Neural progenitor cell (in vitro differentiated cells): Measurements from ENCODE around the gene HDAC4. TPM values are rescaled to one million over a fixed set of nuclear protein-coding genes. Genes with fewer than 3 reads are reported as not detected.

Source experiments
- DNase-seq: peaks from one replicate; pipeline ENCODE4 v3.0.0-alpha.2; 2016; ENCODE audit warnings: low spot score
- H2AFZ ChIP-seq: fragments of 200-600 bp; sonication (generic); replicated peaks from 2 replicates; pipeline ENCODE4 v1.6.1; 2016; ENCODE audit warnings: antibody characterized with exemption
- H3F3A ChIP-seq: fragments of 200-600 bp; sonication (generic); 2 replicates; pipeline ENCODE4 v1.6.1; 2016; ENCODE audit warnings: antibody characterized with exemption, low read depth
- H3K27ac ChIP-seq: fragments of 200-600 bp; sonication (generic); 2 replicates; pipeline ENCODE4 v1.5.1; 2016; ENCODE audit warnings: mild to moderate bottlenecking
- H3K27me3 ChIP-seq: fragments of 200-600 bp; sonication (generic); 2 replicates; pipeline ENCODE4 v1.6.1; 2016; ENCODE audit warnings: mild to moderate bottlenecking, moderate library complexity
- H3K36me3 ChIP-seq: fragments of 200-600 bp; sonication (generic); 2 replicates; pipeline ENCODE4 v1.5.1; 2016
- H3K4me1 ChIP-seq: fragments of 200-600 bp; sonication (generic); 2 replicates; pipeline ENCODE4 v1.6.1; 2016; ENCODE audit warnings: mixed run types
- H3K4me2 ChIP-seq: fragments of 200-600 bp; sonication (generic); 2 replicates; pipeline ENCODE4 v1.6.1; 2016
- H3K4me3 ChIP-seq: fragments of 200-600 bp; sonication (generic); 2 replicates; pipeline ENCODE4 v1.5.1; 2016
- H3K79me2 ChIP-seq: fragments of 200-600 bp; sonication (generic); 2 replicates; pipeline ENCODE4 v1.6.1; 2016; ENCODE audit warnings: low read depth
- H3K9ac ChIP-seq: fragments of 200-600 bp; sonication (generic); 2 replicates; pipeline ENCODE4 v1.6.1; 2016
- H3K9me3 ChIP-seq: fragments of 200-600 bp; sonication (generic); 2 replicates; pipeline ENCODE4 v1.5.1; 2016; ENCODE audit warnings: low read depth
- H4K20me1 ChIP-seq: fragments of 200-600 bp; sonication (generic); 2 replicates; pipeline ENCODE4 v1.6.1; 2016; ENCODE audit warnings: low read depth
- H3K27ac Mint-ChIP-seq: 3 replicates; pipeline ENCODE4 v1.8.0; 2021; ENCODE audit warnings: mixed read lengths
- H3K27me3 Mint-ChIP-seq: 2 replicates; pipeline ENCODE4 v1.8.0; 2022; ENCODE audit warnings: low read depth, mild to moderate bottlenecking, inconsistent platforms, moderate library complexity, mixed read lengths; ENCODE audit not compliant: insufficient read depth
- H3K36me3 Mint-ChIP-seq: 3 replicates; pipeline ENCODE4 v1.8.0; 2021; ENCODE audit warnings: mixed read lengths
- H3K4me1 Mint-ChIP-seq: 3 replicates; pipeline ENCODE4 v1.8.0; 2021; ENCODE audit warnings: mixed read lengths
- H3K4me3 Mint-ChIP-seq: 3 replicates; pipeline ENCODE4 v1.8.0; 2021; ENCODE audit warnings: mild to moderate bottlenecking, moderate library complexity, mixed read lengths
- H3K9me3 Mint-ChIP-seq: 3 replicates; pipeline ENCODE4 v1.8.0; 2020; ENCODE audit warnings: mixed read lengths
- CTCF ChIP-seq: fragments of 200-600 bp; sonication (generic); IDR thresholded peaks from 2 replicates; pipeline ENCODE4 v1.5.1; 2017; ENCODE audit warnings: antibody characterized with exemption, mild to moderate bottlenecking
- EZH2 ChIP-seq: fragments of 200-600 bp; sonication (generic); IDR thresholded peaks from 2 replicates; pipeline ENCODE4 v1.6.1; 2017; ENCODE audit warnings: antibody characterized with exemption, mild to moderate bottlenecking, moderate library complexity
- EZH2phosphoT487 ChIP-seq: fragments of 200-600 bp; sonication (generic); IDR thresholded peaks from 2 replicates; pipeline ENCODE4 v1.6.1; 2017; ENCODE audit warnings: antibody characterized with exemption
- total RNA-seq: library from RNA; depleted of rRNA; stranded (reverse); fragments of >200 nt; gene quantifications from 2 replicates; pipeline ENCODE4 v1.2.3, GENCODE V29; 2015; ENCODE audit warnings: low replicate concordance

HDAC4 gene
- total RNA-seq, 1 donor from 2014 or later = 36.0 TPM

- H3K4me3 Mint-ChIP-seq = no peak overlapping the region
- no peaks in the 10 kb centered on the region for H3K9me3 Mint-ChIP-seq
- Histone ChIP-seq H3K4me2 (no peak overlapping the region), H3K4me1 (no peaks in the 10 kb centered on the region), H2AFZ (no peak overlapping the region), H3K9me3 (no peaks in the 10 kb centered on the region), H4K20me1 (no peaks in the 10 kb centered on the region), H3K9ac (no peak overlapping the region), H3F3A (peaks cover 6% of the 10 kb centered on the region), H3K4me3 (no peak overlapping the region), H3K36me3 (no peaks in the 10 kb centered on the region), H3K27me3 (no peaks in the 10 kb centered on the region), H3K27ac (no peak overlapping the region), H3K79me2 (no peaks in the 10 kb centered on the region)
- peaks cover 26% of the 10 kb centered on the region for H3K36me3 Mint-ChIP-seq
- H3K27me3 Mint-ChIP-seq = peaks cover 4% of the 10 kb centered on the region
- TF ChIP-seq EZH2 = no peak
- no peak for TF ChIP-seq EZH2phosphoT487
- no peak for TF ChIP-seq CTCF
- no peak for DNase-seq
- H3K4me1 Mint-ChIP-seq = no peaks in the 10 kb centered on the region
- peak overlapping the region; percentile 14 for H3K27ac Mint-ChIP-seq
These were observed 254.7 kb downstream of the HDAC4 start for GRCh38 chr2:239146011-239146641.

GRCh38 chr2:239145601-239146000 lies 255.2 kb downstream of the HDAC4 start:
- Histone ChIP-seq H3K9ac (no peak overlapping the region), H3K4me2 (no peak overlapping the region), H3K79me2 (no peaks in the 10 kb centered on the region), H3K27ac (no peak overlapping the region), H3K9me3 (no peaks in the 10 kb centered on the region), H2AFZ (no peak overlapping the region), H3K27me3 (no peaks in the 10 kb centered on the region), H3K4me1 (no peaks in the 10 kb centered on the region), H3K36me3 (no peaks in the 10 kb centered on the region), H4K20me1 (no peaks in the 10 kb centered on the region), H3K4me3 (no peak overlapping the region), H3F3A (peaks cover 6% of the 10 kb centered on the region)
- Mint-ChIP-seq H3K27ac (no peak overlapping the region), H3K4me3 (no peak overlapping the region), H3K27me3 (peaks cover 4% of the 10 kb centered on the region), H3K4me1 (no peaks in the 10 kb centered on the region), H3K36me3 (peaks cover 26% of the 10 kb centered on the region), H3K9me3 (no peaks in the 10 kb centered on the region)
- TF ChIP-seq EZH2phosphoT487 = no peak
- no peak for TF ChIP-seq CTCF
- no peak for TF ChIP-seq EZH2
- no peak for DNase-seq

GRCh38 chr2:239145106-239145505 lies 255.7 kb downstream of the HDAC4 start:
- no peak for DNase-seq
- peaks cover 4% of the 10 kb centered on the region for H3K27me3 Mint-ChIP-seq
- Histone ChIP-seq H3K27ac (no peak overlapping the region), H3K27me3 (no peaks in the 10 kb centered on the region), H3F3A (peaks cover 6% of the 10 kb centered on the region), H2AFZ (no peak overlapping the region), H3K9ac (no peak overlapping the region), H3K9me3 (no peaks in the 10 kb centered on the region), H3K4me1 (no peaks in the 10 kb centered on the region), H3K4me2 (no peak overlapping the region), H3K79me2 (no peaks in the 10 kb centered on the region), H3K36me3 (no peaks in the 10 kb centered on the region), H4K20me1 (no peaks in the 10 kb centered on the region), H3K4me3 (no peak overlapping the region)
- H3K27ac Mint-ChIP-seq = no peak overlapping the region
- H3K4me1 Mint-ChIP-seq = no peaks in the 10 kb centered on the region
- no peak overlapping the region for H3K4me3 Mint-ChIP-seq
- H3K9me3 Mint-ChIP-seq = no peaks in the 10 kb centered on the region
- H3K36me3 Mint-ChIP-seq = peaks cover 23% of the 10 kb centered on the region
- TF ChIP-seq EZH2phosphoT487 (no peak), EZH2 (no peak), CTCF (no peak)
